HG02571 (cell line): Measurements from ENCODE around the gene RAB24.
A peak's percentile ranks its signal among the peaks of the same experiment; 100 is the strongest.
"Not testable (repeated sequence)": the region's sequence is repeated elsewhere in the genome, so short reads cannot be mapped to it uniquely, and the experiment has no call there.

Experiments used
- ATAC-seq: cut with Tn5 transposase; IDR thresholded peaks from one replicate; pipeline ENCODE4 v1.9.1; 2021; ENCODE audit warnings: mild to moderate bottlenecking, moderate library complexity; ENCODE audit not compliant: unreplicated experiment

Gene RAB24

DNA sequence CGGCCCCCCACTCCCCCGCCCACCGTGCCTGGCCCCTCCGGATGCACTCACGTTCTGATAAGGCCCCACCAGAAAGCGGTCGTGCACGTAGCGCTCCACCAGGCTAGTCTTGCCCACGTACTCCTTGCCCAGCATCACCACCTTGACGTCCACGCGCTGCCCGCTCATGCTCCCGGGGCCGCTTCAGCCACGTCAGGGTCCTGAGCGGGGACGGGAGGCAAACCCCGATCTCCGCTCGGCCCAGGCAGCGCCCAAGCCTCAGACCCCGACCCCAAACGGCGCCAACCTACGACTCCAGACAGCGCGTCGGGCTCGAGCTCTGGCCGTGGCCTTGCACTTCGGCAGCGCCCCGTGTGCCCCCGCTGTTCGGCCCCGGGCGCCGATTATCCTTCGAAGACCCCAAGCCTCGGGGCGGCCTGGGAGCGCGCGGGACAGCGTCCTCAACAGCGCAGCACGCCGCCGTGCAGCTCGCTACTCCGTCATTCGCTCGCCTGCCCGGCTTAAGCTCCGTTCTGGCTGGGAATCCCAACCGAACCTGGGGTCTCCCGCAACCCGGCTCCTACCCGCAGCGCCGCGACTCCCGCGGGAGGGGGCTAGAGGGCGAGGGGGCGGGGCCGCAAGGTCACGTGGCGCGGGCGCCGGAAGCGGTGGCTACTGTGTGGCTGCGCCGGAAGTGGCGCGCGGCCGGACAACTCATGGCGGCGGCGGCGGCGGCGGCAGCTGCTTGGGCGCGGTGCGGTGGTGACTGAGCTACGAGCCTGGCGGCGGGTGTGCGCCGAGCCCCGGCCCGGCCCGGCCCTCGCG lies at the start of gene RAB24, which contains the start of gene PRELID1:
Gene RAB24, minus strand, starts transcription at position 599 of the 804 bp plus-strand sequence. Its CDS starts 431 bp downstream, at position 168.
Gene PRELID1, plus strand, starts transcription at position 679 of the 804 bp plus-strand sequence. CDS start 187 bp downstream, outside the sequence.
- peak; percentile 68 for ATAC-seq

DNA sequence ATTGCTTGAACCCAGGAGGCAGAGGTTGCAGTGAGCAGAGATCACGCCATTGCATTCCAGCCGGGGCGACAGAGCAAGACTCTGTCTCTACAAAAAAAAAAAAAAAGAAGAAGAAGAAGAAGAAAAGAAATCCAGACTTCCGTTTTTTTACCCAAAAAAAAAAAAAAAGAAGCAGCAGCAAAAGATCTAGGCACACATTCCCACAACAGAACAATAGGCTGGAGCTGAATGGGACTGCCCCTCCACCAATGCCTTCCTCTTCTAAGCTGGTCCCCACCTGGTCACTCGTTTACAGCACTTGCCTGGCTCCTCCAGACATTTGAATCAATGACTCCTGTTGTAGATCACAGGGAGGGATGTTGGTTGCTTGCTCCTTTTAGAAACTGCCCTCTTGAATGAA lies 49.6 kb upstream of the RAB24 start:
- no peak for ATAC-seq

DNA sequence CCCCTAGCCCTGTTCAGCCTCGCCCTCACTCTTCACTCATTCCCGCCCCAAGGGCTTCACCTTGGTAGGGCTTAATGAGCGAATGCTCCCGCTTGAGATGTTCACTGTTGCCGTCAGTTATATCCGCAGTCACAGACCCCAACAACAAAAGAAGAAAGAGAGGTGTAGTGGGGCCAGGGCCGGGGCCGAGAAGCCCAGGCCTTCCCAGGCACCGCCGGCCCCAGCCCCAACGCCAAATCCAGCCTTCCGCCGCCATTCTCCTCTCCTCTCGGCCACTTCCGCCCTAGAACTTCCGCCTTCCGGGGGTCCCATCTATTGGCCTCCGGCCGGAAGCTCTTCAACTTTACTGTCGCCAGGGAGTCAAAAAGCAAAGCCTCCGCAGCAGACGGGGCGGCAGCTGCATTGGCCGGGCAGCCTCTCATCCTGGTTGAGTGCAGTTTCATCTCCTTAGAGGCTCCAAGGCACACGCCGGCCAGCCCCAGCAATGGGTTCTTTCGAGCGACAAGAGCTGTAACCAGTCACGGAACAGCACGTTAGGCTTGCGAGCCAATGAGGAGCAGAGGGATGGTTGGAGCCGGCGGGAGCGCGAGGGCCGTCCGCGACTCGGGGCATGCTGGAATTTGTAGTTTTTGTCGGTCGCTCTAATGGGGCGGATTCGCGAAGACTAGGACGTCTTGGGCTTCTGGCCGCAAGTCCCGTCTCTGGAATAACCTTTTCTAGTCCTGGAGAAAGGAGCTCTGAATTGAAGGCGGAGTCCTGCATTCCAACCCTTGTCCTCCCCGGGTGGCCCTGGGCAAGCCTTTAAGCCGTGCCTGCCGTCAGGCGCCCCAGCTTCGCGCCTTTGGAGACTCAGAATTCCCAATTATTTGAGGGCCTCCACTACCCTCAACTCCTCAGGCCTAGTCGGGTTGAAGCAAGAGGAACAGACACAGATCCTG lies 48.1 kb upstream of the RAB24 start, which contains the start of gene LMAN2:
Gene LMAN2, minus strand, starts transcription at position 277 of the 938 bp plus-strand sequence. Its CDS starts 21 bp downstream, at position 256.
- ATAC-seq, result peak; percentile 86

DNA sequence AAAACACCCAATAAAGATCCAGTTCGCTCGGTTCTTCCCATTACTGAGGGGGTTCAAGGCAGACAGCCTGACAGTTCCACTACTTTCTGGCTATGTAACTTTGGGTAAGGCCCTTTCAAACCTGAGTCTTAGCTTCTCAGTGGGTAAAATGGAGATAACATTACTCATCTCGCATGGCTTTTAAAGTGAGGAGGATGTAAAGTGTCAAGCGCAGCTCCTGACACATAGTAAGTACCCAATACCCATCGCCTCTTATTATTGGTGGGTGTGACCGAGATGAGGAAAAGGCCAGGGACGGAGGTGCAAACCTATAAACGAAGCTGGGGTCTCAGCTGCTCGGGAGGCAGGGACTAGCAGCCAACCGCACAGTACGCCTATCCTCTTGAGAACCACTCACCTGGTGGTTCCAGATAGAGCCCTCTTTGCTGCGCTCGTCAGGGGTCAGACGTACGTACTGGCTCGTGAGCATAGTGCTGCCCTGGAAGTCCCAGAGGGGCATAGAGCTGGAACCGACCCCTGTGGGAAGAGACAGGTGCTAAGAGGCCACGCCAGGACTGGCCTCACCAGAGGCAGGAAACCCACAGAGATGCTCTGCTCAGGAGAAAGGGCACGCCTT lies 47.4 kb upstream of the RAB24 start:
- ATAC-seq, result no peak

DNA sequence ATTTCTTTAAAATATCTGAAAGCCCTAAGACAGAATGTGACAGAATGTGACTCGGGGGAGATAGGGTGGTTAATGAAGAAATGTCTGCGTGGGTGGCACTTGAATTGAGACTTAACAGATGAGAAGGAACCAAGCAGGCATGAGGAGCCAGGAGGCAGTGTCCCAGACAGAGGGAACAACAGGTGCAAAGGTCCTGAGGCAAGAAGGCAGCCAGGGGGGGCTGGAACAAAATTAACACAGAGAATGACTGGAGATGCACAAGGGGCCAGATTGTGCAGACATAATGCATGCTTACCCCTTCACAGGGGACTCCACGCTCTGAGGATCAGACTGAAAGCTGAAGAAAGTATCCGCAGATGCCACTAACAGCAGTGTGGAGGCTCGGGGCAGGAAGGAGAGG lies 46.2 kb upstream of the RAB24 start:
- no peak for ATAC-seq

DNA sequence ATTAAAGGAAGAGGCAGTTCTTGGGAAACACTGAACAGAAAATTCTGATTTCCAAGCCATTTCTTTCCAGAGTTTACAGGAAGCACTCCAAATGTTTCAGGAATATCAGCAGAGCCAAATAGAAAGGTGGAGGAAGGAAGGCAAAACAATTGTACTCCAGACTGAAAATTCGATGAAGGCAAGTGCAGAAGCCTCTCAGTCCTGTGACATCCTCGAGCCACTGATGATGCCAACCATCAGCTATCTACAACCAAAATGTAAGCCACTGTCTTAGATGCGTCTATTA lies 45.8 kb upstream of the RAB24 start:
- no peak for ATAC-seq

DNA sequence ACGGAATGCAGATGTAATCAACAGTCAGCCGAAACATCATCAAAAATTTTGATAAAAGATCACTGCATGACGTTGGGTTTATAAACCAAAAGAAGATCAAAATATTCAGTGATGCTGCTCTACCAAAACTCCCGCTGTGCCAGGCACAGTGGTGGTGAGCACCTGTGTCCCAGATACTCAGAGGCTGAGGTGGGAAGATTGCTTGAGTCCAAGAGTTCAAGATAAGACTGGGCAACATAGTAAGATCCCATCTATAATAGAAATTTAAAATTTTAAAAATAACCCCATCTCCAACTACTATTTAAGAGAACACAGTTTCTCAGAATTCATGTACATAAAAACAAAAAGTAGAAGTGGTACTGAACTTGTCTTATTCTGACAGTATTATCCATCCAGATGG lies 44.2 kb upstream of the RAB24 start:
- ATAC-seq, result no peak

DNA sequence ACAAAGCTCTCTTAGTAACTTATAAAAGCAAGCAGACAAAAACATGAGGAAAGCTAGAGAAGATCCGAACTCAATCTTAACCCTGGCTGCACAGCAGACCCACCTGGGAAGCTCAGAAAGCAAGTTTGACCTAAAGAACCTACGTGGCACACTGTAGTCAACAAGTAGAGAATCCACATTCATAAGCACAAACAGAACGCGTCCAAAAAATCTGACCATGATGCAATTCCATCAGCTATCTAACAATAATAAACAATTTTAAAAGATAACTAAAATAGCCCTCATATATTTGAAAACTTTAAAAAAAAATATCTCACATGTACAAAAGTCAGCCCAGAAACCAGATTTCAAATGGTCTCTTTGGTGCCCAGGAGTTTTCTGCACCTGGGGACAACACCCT lies 43.3 kb upstream of the RAB24 start:
- ATAC-seq, result no peak

DNA sequence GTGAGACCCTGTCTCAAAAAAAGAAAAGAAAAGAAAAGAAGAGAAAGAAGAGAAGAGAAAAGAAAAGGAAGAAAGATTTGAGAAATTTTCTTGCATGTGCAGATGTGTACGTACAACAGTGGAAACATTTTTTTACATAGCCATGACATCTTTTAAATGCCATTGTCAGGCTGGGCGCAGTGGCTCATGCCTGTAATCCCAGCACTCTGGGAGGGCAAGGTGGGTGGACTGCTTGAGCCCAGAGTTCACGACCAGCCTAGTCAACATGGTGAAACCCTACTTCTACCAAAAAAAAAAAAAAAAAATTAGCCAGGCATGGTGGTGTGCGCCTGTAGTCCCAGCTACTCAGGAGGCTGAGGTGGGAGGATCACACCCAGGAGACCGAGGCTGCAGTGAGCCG lies 41.4 kb upstream of the RAB24 start:
- ATAC-seq, result no peak

DNA sequence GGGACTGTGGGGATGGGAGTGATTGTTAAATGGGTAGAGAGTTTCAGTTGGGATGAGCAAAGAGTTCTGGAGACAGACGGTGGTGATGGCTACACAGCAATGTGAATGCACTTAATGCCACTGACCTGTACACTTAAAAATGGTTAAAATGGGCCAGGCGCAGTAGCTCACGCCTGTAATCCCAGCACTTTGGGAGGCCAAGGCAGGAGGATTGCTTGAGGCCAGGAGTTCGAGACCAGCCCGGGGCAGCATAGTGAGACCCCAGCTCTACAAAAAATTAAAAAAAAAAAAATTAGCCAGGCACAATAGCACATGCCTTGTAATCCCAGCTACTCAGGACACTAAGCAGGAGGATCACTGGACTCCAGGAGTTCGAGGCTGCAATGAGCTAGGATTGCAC lies 40.3 kb upstream of the RAB24 start:
- no peak for ATAC-seq

DNA sequence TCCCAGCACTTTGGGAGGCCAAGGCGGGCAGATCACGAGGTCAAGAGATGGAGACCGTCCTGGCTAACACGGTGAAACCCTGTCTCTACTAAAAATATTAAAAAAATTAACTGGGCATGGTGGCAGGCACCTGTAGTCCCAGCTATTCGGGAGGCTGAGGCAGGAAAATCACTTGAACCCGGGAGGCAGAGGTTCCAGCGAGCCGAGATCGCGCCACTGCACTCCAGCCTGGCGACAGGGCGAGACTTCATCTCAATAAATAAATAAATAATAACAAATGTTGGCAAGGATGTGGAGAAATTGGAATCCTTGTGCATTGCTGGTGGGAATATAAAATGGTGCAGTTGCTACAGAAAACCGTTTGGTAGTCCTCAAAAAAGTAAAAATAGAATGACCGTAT lies 39.5 kb upstream of the RAB24 start:
- not testable (repeated sequence) for ATAC-seq

DNA sequence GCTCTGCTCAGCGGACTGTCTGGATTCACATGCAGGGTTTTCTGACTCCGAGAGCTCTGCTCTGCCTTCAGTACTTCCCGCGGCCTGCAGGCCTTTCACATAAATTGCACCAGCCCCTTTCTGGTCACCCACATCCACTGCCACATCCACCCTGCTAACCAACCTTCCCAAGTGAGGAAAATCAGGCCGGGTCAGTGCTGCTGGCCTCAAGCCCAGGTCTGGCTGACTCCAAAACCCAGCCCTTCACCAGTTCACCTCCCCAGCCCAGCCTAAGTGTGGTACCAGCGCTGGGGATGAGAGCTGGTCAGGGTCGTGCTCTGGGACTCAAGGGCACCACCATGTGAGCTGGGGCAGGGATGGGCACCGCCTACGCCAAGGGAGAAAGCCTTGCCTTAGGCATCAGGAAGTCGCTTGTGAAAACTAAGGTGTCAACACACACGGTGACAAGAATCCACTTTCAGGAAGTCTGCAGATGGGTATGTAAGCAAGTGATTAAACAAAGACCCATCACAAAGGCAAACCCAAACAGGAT lies 35.7 kb upstream of the RAB24 start:
- ATAC-seq, result no peak

DNA sequence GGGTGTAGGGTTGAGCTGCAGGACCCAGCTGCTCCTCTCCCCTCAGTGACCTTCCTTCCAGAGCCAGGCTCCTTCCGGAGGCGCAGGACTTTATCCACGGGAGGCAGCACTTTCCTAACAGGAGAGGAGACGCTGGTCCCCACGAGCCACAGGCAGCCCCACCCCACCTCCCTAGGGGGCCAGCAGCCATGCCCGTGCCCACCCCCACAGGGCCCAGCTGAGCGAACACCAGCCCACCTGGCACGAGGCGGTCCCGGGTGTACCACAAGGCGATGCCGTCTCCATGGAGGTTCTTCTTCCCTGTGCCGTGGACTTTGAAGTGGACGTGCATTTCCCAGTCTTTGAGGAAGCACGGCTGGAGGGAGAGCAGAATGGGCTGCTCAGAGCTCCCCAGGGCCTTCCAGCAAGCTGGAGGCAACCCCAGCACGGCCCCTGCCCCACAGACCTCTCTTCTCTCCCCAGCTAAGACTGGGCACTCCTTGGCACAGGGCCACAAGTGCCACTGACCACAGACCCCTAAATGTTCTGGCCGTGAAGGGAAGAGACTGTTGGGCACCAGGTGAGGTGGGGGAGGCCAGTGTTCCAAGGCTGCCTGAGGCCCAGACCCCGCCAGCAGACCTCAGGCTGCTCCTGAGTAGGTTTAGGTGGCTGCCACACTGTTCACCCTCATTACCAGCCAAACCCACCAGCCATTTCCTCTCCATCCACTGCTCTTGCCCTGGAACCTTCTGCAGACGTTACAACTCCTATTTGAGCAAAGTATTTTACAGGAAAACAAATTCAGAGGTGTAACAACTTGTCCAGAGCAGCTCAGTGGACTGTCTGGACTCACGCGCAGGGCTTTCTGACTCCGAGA lies 35.0 kb upstream of the RAB24 start:
- no peak for ATAC-seq

DNA sequence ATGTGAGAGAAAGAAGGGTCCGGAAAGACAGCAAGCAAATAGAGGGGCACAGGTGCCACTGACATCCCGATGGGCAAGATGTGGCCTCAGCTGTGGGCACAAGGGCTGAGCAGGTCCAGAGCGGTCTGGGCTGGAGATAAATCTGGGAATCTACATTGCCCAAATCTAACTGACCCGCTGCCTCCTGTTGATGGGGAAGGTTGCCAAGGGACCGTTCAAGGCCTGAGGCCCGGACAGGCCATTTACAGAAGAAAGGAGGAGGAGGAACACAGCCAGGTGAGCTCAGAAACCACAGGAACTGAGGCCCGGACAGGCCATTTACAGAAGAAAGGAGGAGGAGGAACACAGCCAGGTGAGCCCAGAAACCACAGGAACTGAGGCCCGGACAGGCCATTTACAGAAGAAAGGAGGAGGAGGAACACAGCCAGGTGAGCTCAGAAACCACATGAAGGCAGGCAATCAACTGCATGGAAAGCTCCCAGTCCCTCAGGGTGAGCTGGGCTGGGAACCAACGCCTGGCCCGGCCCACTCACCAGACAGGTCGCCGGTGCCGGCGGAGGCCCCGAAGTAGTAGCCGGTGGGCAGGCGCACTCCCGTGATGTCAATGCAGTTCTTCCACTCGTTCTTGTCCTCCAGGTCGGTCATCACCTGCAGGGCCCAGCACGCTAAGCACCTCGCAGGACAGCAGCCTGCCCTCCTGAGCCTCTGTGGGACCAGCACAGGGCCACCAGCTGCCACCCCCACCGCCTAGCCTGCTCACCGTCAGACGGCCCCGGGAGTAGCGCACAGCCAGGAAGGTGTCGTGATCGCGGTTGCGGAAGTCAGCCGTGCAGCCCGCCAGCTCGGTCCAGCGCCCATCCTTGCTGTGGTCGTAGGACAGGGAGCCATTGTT lies 33.3 kb upstream of the RAB24 start:
- no peak for ATAC-seq

DNA sequence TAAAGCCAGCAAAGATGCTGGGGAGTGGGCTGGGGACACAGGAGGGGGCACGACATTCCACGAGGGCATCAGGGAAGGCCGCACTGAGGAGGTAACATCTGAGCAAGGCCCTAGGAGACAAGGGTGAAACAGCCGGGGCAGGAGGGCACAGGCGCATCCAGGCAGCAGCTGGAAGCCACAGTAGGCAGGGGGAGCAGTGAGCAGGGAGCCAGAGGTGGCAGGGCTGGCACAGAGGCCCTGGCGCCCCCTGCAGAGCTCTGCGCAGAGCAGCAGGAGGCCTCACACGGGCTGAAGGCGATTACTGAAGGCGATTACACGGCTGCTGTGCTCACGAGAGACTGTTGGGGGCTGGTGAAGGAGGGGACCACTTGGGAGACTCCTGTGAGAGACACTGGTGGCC lies 32.6 kb upstream of the RAB24 start:
- no peak for ATAC-seq

DNA sequence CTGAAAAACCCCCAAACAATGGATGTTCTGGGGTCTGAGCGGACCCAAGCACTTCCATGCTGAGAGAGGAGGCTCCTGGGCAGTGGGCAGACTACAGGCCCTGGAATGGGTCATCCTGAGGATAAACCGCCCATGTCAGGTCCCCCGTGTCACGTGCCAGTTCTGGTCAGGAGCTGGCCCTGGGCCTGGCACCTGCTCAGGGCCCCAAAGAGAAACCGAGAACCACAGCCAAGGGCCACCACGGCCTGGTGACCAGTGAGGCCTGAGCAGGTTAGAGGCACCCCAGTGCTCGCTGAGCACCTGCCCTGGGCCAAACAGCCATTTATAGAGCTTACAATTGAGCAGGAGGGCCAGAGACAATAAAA lies 32.2 kb upstream of the RAB24 start:
- no peak for ATAC-seq

DNA sequence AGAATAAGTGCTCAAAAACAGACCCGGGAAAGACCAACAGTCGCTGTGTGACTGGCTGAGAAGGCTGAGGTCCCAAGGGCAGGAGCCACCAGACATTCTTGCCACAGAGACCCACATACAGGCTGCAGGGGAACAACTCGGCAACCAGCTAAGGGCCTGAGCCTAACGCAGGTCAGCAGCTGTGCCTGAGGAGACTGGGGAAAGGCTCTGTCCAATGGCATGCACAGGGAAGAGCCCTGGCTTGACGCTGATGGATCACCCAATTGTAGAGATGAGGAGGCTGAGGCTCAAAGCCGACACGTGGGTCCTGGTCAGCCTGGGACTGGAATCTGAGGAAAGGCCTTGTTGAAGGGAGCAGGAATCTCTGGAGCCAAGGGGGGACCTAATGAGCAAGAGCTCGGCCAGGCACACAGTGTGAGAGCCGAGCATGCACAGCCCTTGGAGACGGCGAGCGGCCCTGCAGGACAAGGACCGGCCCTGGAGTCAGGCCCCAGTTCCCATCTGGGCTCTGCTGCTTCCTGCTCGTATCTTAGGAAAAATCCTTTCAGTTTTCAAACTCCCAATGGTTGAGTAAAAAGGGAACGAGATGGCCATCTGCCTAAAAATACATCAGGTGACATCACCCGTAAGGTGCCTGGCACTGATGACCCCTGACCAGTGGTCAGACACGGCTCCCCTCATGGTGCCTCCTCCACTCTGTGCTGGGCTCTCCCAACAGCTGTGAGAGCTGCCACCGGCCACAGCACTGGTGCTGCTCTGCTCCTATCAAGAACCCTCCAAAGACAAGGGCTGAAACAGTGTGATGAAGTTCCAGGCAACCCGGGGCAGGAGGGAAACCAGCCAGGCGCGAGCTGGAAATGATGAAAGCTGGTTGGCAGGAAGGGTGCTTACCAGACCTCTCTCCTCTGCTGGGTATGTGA lies 31.5 kb upstream of the RAB24 start:
- no peak for ATAC-seq

DNA sequence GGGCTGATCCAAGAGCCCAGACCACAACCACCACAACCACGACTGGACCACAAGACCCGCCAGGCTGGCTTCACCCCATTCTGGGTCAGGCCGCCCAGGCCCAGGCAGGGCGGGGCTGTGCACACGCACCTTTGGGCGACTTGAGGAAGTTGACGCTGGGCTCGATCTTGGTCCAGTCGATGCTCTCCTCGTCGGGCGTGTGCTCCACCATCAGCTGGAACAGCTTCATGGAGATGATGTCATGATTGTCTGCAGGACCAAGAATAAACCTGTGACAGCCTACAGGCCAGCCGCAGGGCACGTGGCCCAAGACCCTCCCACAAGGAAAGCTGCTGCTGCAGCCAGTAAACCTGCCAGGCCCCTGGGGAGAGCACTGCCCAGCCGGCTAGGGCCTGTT lies 30.6 kb upstream of the RAB24 start:
- ATAC-seq, result no peak
